ENCODE measurements around the gene NR4A2. TPM values are rescaled to one million over a fixed set of nuclear protein-coding genes. Genes with fewer than 3 reads are reported as not detected.

NR4A2 gene
- 1.1 and 9.4 TPM in 2 replicates for total RNA-seq

GRCh38 chr2:156332534-156333273 is at the start of gene NR4A2:
NR4A2 (minus strand) TSS chr2:156332721; CDS start chr2:156330186, 2,535 bp downstream.

Other genes with a start within 250 kb of the NR4A2 start
- gene GPD2, start 103.7 kb upstream of the NR4A2 start, total RNA-seq: 43.6 and 85.5 TPM in 2 replicates